ENCODE data around the gene ACTR2. TPM values are rescaled to one million over a fixed set of nuclear protein-coding genes. Genes with fewer than 3 reads are reported as not detected.
A peak's percentile ranks its signal among the peaks of the same experiment; 100 is the strongest.

The ACTR2 gene
- total and polyA plus RNA-seq, 2 of the 13 experiments (the other 11 are each of a cell fraction or from before 2014, with no cell fraction given), result 51.2 to 100 TPM

DNA sequence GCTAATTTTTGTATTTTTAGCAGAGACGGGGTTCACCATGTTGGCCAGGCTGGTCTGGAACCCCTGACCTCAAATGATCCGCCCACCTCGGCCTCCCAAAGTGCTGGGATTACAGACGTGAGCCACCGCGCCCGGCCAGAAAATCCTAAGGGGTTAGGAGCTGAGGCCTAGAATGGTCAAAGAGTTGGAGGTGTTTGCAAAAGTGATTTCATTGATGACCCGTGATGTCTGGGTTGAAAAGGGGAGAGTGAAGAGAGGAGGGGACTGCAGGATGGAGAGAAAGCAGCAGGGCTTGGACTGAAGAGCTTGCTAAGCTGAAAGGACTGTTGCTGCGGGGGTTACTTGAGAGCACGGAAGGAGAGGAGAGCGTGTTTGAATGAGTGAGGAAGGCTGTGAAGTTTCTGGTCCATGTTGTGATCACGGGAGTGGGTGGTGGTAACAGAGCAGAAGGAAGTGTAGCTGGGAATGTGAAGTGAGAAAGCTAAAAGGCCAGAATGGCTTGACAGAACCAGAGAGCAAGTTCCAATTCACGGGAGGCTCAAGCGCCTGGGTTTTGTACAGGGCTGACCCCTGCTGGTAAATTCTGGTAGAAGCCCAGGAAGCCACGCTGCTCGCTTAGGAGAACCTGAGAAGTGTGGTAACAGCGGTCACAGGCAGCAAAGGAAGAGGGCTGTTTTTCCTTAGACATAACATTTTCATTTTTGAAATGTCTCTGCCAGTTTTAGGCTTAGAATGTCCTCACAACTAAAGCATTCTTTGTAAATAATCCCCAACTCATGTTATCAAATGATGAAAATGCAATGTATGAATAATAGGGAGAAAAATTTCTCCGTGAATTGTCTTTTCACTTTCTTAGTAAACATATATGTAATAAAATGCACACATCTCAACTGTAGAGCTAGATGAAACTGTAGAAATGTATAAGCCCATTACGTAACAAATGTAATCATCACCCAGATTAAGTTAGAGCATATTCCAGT lies 40.5 kb upstream of the ACTR2 start (continued):
- TF ChIP-seq, protein P1, sequence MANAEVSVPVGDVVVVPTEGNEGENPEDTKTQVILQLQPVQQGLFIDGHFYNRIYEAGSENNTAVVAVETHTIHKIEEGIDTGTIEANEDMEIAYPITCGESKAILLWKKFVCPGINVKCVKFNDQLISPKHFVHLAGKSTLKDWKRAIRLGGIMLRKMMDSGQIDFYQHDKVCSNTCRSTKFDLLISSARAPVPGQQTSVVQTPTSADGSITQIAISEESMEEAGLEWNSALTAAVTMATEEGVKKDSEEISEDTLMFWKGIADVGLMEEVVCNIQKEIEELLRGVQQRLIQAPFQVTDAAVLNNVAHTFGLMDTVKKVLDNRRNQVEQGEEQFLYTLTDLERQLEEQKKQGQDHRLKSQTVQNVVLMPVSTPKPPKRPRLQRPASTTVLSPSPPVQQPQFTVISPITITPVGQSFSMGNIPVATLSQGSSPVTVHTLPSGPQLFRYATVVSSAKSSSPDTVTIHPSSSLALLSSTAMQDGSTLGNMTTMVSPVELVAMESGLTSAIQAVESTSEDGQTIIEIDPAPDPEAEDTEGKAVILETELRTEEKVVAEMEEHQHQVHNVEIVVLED (CRISPR knock-in tag; IDR thresholded peaks at IDR 0.05; ENCODE audit: borderline replicate concordance), result peak; percentile 30; the same call in 1 of the 2 replicates
- TF ChIP-seq KDM5A (IDR thresholded peaks at IDR 0.05; ENCODE audit: borderline replicate concordance, low read length) (no peak), ZSCAN29 (CRISPR knock-in tag; conservative IDR thresholded peaks at IDR 0.05) (0 out of 2 replicates have a peak, but pooled peaks have one; percentile 14), RFXAP (CRISPR knock-in tag; IDR thresholded peaks at IDR 0.05; ENCODE audit: borderline replicate concordance) (0 out of 2 replicates have a peak, but pooled peaks have one; percentile 47), KDM4B (CRISPR knock-in tag; IDR thresholded peaks at IDR 0.05) (peak; percentile 66; the same call in 1 of the 2 replicates), EP300 (IDR thresholded peaks at IDR 0.05; ENCODE audit: low read depth in 2 of 2, low read length in 2 of 2) (peak; percentile 20 to 23; a peak in 1 of 4 replicates), EP300 (CRISPR knock-in tag; IDR thresholded peaks at IDR 0.05; ENCODE audit: borderline replicate concordance) (no peak), RAD21 (CRISPR knock-in tag; IDR thresholded peaks at IDR 0.05) (peak; percentile 92), ZNF256 (CRISPR knock-in tag; conservative IDR thresholded peaks at IDR 0.05) (peak; percentile 70; the same call in 1 of the 2 replicates), ZMYM3 (CRISPR knock-in tag; IDR thresholded peaks at IDR 0.05) (peak; percentile 54; the same call in 1 of the 2 replicates), NPAS2 (CRISPR knock-in tag; IDR thresholded peaks at IDR 0.05; ENCODE audit: borderline replicate concordance) (no peak), SATB2 (CRISPR knock-in tag; IDR thresholded peaks at IDR 0.05) (no peak), FOXJ3 (CRISPR knock-in tag; IDR thresholded peaks at IDR 0.05; ENCODE audit: borderline replicate concordance) (no peak), SIN3B (IDR thresholded peaks at IDR 0.05; ENCODE audit: low read length) (no peak), FOXP1 (IDR thresholded peaks at IDR 0.05) (no peak), FOXP1 (CRISPR knock-in tag; IDR thresholded peaks at IDR 0.05) (0 out of 2 replicates have a peak, but pooled peaks have one; percentile 18), ZFX (CRISPR knock-in tag; IDR thresholded peaks at IDR 0.05; ENCODE audit: low read depth) (peak; percentile 59; the same call in 1 of the 2 replicates), SMAD3 (CRISPR knock-in tag; IDR thresholded peaks at IDR 0.05) (no peak)
- TF ChIP-seq, protein P2, sequence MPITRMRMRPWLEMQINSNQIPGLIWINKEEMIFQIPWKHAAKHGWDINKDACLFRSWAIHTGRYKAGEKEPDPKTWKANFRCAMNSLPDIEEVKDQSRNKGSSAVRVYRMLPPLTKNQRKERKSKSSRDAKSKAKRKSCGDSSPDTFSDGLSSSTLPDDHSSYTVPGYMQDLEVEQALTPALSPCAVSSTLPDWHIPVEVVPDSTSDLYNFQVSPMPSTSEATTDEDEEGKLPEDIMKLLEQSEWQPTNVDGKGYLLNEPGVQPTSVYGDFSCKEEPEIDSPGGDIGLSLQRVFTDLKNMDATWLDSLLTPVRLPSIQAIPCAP (CRISPR knock-in tag; IDR thresholded peaks at IDR 0.05; ENCODE audit: low read depth), result no peak
- TF ChIP-seq, protein P3, sequence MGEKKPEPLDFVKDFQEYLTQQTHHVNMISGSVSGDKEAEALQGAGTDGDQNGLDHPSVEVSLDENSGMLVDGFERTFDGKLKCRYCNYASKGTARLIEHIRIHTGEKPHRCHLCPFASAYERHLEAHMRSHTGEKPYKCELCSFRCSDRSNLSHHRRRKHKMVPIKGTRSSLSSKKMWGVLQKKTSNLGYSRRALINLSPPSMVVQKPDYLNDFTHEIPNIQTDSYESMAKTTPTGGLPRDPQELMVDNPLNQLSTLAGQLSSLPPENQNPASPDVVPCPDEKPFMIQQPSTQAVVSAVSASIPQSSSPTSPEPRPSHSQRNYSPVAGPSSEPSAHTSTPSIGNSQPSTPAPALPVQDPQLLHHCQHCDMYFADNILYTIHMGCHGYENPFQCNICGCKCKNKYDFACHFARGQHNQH (CRISPR knock-in tag; IDR thresholded peaks at IDR 0.05), result peak; percentile 57; the same call in 1 of the 2 replicates
- TF ChIP-seq, protein P4, sequence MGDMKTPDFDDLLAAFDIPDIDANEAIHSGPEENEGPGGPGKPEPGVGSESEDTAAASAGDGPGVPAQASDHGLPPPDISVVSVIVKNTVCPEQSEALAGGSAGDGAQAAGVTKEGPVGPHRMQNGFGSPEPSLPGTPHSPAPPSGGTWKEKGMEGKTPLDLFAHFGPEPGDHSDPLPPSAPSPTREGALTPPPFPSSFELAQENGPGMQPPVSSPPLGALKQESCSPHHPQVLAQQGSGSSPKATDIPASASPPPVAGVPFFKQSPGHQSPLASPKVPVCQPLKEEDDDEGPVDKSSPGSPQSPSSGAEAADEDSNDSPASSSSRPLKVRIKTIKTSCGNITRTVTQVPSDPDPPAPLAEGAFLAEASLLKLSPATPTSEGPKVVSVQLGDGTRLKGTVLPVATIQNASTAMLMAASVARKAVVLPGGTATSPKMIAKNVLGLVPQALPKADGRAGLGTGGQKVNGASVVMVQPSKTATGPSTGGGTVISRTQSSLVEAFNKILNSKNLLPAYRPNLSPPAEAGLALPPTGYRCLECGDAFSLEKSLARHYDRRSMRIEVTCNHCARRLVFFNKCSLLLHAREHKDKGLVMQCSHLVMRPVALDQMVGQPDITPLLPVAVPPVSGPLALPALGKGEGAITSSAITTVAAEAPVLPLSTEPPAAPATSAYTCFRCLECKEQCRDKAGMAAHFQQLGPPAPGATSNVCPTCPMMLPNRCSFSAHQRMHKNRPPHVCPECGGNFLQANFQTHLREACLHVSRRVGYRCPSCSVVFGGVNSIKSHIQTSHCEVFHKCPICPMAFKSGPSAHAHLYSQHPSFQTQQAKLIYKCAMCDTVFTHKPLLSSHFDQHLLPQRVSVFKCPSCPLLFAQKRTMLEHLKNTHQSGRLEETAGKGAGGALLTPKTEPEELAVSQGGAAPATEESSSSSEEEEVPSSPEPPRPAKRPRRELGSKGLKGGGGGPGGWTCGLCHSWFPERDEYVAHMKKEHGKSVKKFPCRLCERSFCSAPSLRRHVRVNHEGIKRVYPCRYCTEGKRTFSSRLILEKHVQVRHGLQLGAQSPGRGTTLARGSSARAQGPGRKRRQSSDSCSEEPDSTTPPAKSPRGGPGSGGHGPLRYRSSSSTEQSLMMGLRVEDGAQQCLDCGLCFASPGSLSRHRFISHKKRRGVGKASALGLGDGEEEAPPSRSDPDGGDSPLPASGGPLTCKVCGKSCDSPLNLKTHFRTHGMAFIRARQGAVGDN (CRISPR knock-in tag; IDR thresholded peaks at IDR 0.05), result peak; percentile 46; the same call in 1 of the 2 replicates

All from HepG2 (cell line).